K562 (cell line): ENCODE measurements around the gene RAD51AP2. TPM values are rescaled to one million over a fixed set of nuclear protein-coding genes. Genes with fewer than 3 reads are reported as not detected.
A peak's percentile ranks its signal among the peaks of the same experiment; 100 is the strongest.

ENCODE experiments used
- BHLHE40 ChIP-seq: IDR thresholded peaks from 2 replicates; pipeline ENCODE4 v1.6.1; 2011; ENCODE audit warnings: low read length, improper control_type of control experiment
- NCOR1 ChIP-seq: fragments of 450-650 bp; IDR thresholded peaks from 2 replicates; pipeline ENCODE4 v1.6.1; 2016; ENCODE audit warnings: mild to moderate bottlenecking, moderate library complexity
- NEUROD1 ChIP-seq: fragments of 150-350 bp; IDR thresholded peaks from 2 replicates; pipeline ENCODE4 v1.6.1; 2014; ENCODE audit warnings: borderline replicate concordance, low read length, low read depth; ENCODE audit not compliant: partially characterized antibody
- ZNF140 ChIP-seq: fragments of 250-450 bp; sonication (Bioruptor Pico); IDR thresholded peaks from 2 replicates; pipeline ENCODE4 v1.8.0; 2021; ENCODE audit warnings: moderate library complexity, mild to moderate bottlenecking, inconsistent platforms
- polyA plus RNA-seq, 8 experiments: library from polyadenylated mRNA; depleted of rRNA in 4 of 8; stranded (reverse) in 5 of 8; unstranded in 3 of 8; fragments of >200 nt; fragmentation: Nextera tagmentation in 2 of 8; fragmentation: Illumina TruSeq in 1 of 8; extraction: Ambion mirVana in 2 of 8; extraction: Trizol in 1 of 8; gene quantifications; 2 replicates each; pipeline versions ENCODE4 v1.2.1 to v1.2.3, GENCODE V29; 2011 to 2014; ENCODE audit warnings: inconsistent platforms in 1 of 8, missing spikeins in 1 of 8
- total RNA-seq, 7 experiments: library from RNA; depleted of rRNA in 6 of 7; stranded (reverse); fragments of >200 nt in 6 of 7; fragmentation: Illumina TruSeq in 2 of 7; extraction: Trizol in 2 of 7; gene quantifications; 2 replicates each; pipeline versions ENCODE4 v1.2.1 to v1.2.3, GENCODE V29; 2011 to 2021; ENCODE audit warnings: low replicate concordance in 1 of 7
- TF ChIP-seq, protein P1 (sequence below), 2 experiments: IDR thresholded peaks; 2 replicates each; pipeline ENCODE4 v1.6.1; 2011; ENCODE audit warnings: borderline replicate concordance in 1 of 2, control low read depth in 1 of 2, low read depth in 1 of 2, low read length in 1 of 2, mild to moderate bottlenecking in 1 of 2, mixed read lengths in 1 of 2, moderate library complexity in 1 of 2; ENCODE audit not compliant: insufficient read depth in 1 of 2, insufficient read length in 1 of 2, poor library complexity in 1 of 2, severe bottlenecking in 1 of 2; ENCODE audit errors: extremely low read depth in 1 of 2
- TF ChIP-seq, protein P2 (sequence below): fragments of 250-450 bp; sonication (Bioruptor Pico); IDR thresholded peaks from 2 replicates; pipeline ENCODE4 v1.8.0; 2021; ENCODE audit warnings: borderline replicate concordance, mild to moderate bottlenecking, moderate library complexity; ENCODE audit not compliant: poor library complexity, severe bottlenecking
- TF ChIP-seq, protein P3 (sequence below): fragments of 250-450 bp; sonication (Bioruptor Pico); IDR thresholded peaks from 2 replicates; pipeline ENCODE4 v1.4.0; 2020; ENCODE audit warnings: borderline replicate concordance
- TF ChIP-seq, protein P4 (sequence below): sonication (generic); formaldehyde crosslinking; IDR thresholded peaks from 2 replicates; pipeline ENCODE4 v1.8.0; 2022; ENCODE audit warnings: mild to moderate bottlenecking, missing genetic modification reagents
- TF ChIP-seq, protein P5 (sequence below): sonication (generic); formaldehyde crosslinking; IDR thresholded peaks from 2 replicates; pipeline ENCODE4 v1.9.0; 2022; ENCODE audit warnings: mild to moderate bottlenecking, missing genetic modification reagents

The RAD51AP2 gene
- total and polyA plus RNA-seq, 9 of the 15 experiments (the other 6 are each of a cell fraction or from before 2014, with no cell fraction given) = 0.01 to 0.04 (median 0.04) TPM; not detected in 6

DNA sequence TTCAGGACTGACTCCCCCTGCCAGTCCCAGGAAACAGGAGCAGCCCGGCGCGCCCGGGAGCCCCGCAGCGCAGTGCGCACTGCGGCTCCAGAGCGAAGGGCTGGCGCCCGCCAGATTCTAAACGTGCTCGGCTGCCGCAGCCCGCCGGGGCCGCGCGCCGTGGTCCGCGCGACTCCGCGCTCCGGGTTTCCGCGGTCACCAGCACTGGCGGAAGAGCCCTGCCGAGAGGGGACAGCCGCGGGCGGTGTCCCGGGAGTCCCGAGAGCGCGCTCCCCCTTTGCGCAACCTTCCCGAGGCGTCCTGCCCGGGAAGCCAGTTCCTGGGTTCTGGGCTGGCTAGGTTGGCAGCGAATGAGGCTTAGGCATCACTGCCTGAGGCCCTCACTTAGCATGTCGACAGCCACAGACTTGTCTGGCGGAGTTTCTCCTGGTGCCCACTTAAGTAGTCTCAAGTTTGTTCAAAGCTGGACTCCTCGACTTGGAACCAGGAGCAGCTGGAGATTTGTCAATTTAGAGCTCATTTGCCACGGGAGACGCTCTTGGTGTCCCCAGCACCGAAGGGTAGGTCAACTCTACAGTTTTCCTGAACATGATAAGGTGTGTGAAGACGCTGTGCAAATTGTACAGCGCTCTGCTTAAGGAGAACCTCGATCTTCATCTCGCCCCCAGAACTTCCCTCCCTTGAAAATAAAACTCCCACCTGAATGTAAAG is 20.8 kb upstream of the RAD51AP2 start (continued):
- TF ChIP-seq, protein P1, sequence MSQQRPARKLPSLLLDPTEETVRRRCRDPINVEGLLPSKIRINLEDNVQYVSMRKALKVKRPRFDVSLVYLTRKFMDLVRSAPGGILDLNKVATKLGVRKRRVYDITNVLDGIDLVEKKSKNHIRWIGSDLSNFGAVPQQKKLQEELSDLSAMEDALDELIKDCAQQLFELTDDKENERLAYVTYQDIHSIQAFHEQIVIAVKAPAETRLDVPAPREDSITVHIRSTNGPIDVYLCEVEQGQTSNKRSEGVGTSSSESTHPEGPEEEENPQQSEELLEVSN (IDR thresholded peaks at IDR 0.05; ENCODE audit: borderline replicate concordance in 1 of 2, extremely low read depth in 1 of 2, insufficient read depth in 1 of 2, insufficient read length in 1 of 2, low read depth in 1 of 2, low read length in 1 of 2, poor library complexity in 1 of 2, severe bottlenecking in 1 of 2) = peak in 1 of 2 experiments; percentile 87
- TF ChIP-seq BHLHE40 = no peak
- TF ChIP-seq ZNF140 (CRISPR knock-in tag) = no peak
- TF ChIP-seq, protein P2, sequence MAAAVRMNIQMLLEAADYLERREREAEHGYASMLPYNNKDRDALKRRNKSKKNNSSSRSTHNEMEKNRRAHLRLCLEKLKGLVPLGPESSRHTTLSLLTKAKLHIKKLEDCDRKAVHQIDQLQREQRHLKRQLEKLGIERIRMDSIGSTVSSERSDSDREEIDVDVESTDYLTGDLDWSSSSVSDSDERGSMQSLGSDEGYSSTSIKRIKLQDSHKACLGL (CRISPR knock-in tag) = no peak
- TF ChIP-seq, protein P3, sequence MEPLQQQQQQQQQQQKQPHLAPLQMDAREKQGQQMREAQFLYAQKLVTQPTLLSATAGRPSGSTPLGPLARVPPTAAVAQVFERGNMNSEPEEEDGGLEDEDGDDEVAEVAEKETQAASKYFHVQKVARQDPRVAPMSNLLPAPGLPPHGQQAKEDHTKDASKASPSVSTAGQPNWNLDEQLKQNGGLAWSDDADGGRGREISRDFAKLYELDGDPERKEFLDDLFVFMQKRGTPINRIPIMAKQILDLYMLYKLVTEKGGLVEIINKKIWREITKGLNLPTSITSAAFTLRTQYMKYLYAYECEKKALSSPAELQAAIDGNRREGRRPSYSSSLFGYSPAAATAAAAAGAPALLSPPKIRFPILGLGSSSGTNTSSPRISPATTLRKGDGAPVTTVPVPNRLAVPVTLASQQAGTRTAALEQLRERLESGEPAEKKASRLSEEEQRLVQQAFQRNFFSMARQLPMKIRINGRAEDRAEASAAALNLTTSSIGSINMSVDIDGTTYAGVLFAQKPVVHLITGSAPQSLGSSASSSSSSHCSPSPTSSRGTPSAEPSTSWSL (CRISPR knock-in tag) = no peak
- no peak for TF ChIP-seq NCOR1
- TF ChIP-seq NEUROD1 = peak; percentile 40
- TF ChIP-seq, protein P4, sequence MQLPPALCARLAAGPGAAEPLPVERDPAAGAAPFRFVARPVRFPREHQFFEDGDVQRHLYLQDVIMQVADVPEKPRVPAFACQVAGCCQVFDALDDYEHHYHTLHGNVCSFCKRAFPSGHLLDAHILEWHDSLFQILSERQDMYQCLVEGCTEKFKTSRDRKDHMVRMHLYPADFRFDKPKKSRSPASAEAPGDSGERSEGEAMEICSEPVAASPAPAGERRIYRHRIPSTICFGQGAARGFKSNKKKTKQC (CRISPR knock-in tag) = 0 out of 2 replicates have a peak, but pooled peaks have one; percentile 35
- TF ChIP-seq, protein P5, sequence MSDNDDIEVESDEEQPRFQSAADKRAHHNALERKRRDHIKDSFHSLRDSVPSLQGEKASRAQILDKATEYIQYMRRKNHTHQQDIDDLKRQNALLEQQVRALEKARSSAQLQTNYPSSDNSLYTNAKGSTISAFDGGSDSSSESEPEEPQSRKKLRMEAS = peak; percentile 43; the same call in 1 of the 2 replicates
- TF ChIP-seq, all 486 proteins: peak for 9
